HG02943 (cell line): ENCODE measurements around the gene GOLIM4.

Source experiments
- ATAC-seq: cut with Tn5 transposase; IDR thresholded peaks from one replicate; pipeline ENCODE4 v1.9.1; 2021; ENCODE audit warnings: mild to moderate bottlenecking, low read depth, moderate library complexity; ENCODE audit not compliant: unreplicated experiment

GOLIM4 gene

DNA sequence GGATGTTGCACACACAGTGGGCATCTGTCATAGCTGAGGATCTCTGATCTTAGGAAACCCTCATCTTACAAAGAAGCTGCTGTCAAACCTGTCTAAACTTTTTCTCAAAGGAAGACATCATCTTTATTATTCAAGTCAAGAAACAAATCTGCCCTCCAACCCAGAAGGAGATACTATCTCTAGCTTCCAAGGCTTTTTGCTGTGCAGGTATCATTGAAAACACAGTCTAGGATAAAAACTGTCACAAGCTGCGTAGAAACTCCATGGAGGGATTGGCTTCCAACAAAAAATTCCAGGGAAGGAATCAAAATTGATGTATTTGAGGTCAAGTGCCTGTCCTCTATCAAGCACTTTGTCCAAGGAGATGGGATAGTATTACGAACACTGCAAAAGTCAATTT lies 89.1 kb downstream of the GOLIM4 start:
- no peak for ATAC-seq

DNA sequence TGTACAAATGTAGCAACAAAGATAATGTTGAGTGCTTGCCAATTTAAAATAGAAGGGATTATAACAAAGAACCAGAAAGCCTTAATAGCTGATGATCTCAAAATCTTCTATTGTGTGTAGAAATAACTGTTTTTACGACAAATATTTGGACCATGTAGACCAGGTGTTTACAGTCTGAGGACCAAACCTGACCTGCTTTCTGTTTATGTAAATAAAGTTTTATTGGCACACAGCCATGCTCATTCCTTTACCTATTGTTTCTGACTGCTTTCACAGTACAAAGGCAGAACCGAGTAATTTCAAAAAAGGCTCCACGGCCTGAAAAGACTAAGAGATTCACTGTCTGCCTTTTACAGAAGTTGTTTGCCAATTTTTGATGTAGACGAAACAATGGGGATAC lies 91.8 kb downstream of the GOLIM4 start:
- no peak for ATAC-seq

GRCh38 chr3:168002786-168003368 lies 92.8 kb downstream of the GOLIM4 start:
- ATAC-seq: no peak

GRCh38 chr3:168001244-168001643 lies 94.5 kb downstream of the GOLIM4 start:
- ATAC-seq: no peak

GRCh38 chr3:167998253-167998652 lies 97.5 kb downstream of the GOLIM4 start:
- ATAC-seq: no peak

GRCh38 chr3:167996514-167996913 lies 99.2 kb downstream of the GOLIM4 start:
- no peak for ATAC-seq

GRCh38 chr3:167992381-167992780 lies 103.3 kb downstream of the GOLIM4 start:
- no peak for ATAC-seq

DNA sequence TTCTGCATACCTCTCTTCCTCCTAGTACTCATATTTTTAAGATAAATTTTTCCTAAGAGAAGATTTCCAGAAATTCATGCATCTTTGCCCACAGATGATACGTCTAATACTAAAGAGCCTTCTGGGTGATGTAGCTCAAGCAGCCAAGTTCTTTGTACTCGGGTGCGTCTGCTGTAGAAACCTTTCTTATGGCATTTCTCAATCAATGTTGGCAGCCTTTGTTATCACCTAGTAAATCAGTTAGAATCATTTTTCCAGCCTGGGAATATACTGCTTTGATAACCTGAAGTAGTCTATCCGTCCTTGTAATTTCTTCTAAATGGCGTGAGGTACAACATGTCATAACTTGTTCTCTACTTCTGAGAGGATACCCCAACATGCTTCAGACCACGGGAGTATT lies 104.5 kb downstream of the GOLIM4 start:
- ATAC-seq: no peak

DNA sequence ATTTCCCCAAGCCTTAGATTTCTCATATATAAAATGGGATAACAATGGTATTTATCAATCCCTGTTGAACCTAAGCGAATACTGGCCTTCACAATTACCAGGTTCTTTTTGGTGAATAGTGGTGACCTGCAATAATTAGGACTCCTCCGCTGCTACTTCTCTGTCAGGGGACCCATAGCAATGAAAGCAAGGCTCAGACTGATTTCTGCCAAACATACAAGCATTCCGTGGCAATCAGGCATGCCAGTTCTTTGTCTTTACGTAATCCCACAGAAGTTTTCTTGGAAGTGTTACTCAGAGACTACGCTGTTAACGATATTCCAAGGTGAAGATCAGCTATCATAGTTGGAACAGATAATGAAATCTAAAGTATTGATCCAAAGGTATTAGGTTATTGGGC lies 105.7 kb downstream of the GOLIM4 start:
- no peak for ATAC-seq

- ATAC-seq: no peak
Measured at GRCh38 chr3:167989066-167989465, 106.7 kb downstream of the GOLIM4 start.

DNA sequence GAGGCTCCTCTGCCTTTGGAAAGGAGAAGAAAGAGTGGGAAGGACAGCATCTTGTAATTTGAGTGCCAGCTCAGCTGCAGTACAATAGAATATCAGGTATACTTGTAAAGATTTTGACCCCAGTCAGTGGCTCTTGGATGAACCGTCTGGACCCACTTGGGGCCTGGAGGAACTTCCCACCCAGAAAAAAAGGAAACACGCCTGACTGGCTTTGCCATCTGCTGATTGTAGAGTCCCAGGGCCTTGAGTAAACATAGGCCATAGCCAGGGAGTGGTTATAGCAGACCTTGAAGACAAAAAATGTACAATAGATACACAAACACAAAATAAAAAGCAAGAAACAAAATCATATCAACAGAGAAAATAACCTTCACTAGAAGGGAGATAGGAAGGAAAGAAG lies 112.1 kb downstream of the GOLIM4 start:
- ATAC-seq: no peak

- no peak for ATAC-seq
Measured at GRCh38 chr3:167978486-167978885, 117.2 kb downstream of the GOLIM4 start.

- ATAC-seq: no peak
Measured at GRCh38 chr3:167978071-167978470, 117.7 kb downstream of the GOLIM4 start.

DNA sequence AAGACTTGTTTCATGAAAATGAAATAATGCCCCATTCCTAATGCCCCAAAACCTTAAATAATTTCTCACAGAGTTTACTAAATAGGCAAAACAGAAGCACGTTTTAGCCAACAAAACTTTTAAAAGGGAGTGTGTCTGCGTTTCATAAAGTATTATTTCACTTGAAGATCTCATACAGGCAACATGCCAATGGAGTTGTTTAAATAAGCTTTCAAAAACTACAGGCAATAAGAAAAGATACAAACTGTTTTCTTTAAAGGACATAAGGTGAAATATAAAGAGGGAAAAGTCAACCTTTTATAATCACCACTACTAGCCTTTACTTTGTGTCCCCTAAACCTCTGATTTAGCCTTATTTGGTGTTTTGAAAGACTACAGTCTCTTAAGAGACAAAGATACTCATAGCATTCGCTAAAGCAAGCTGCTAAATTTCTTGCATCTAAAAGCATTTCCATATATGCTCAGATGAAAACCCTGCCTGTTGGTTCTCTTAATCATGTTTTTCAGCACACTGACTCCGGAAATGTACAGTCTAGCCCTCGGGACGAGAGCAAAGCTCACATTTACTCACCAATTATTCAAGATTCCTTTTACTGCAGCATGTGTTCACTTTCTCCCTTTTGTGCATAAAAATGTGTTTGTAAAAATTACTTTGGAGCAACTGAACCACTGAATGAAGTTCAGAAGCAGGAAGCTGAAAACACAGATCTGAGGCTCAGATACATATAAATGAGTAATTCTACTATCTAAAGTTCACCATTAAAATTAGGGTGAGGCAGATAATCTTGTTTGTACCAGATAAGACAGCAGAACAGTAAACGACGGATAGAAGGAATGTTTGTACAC lies 119.0 kb downstream of the GOLIM4 start:
- no peak for ATAC-seq

- no peak for ATAC-seq
Measured at GRCh38 chr3:167973901-167974300, 121.8 kb downstream of the GOLIM4 start.

DNA sequence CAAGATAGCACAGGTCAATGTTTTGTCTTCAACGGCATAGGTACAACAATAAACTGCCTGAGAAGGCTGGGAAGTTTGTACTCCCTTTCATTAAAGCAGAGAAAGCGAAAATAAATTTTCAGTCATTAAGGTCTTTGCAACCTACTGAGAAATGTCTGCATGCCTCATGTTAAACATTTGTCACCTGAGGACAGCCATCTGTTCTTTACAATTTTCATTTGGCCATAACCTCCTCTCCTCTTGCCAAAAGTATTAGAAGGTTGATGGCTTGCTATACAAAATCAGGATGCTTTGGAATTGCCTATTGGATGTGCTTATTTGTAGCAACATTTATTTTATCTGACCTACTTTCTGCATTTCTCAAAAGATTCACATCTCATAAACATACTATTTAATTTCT lies 122.7 kb downstream of the GOLIM4 start:
- ATAC-seq: no peak

DNA sequence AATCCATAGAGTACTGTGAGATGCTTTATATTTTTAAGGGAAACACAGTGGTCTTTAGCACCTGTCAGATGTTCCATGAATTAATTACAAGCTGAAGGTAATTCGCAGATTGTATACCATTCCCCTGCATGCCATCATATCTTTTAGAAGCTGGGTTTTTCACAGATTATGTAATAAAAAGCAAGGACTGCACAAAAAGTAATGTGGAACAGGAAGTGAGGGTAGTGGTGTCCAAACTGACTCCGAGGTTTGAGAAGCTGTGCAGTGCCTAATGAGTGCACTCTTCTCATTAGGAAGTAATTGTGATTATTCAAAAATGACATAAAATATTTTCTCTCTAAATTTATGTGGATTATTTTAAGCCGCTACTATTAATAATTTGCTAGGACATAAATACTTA lies 123.2 kb downstream of the GOLIM4 start:
- no peak for ATAC-seq

DNA sequence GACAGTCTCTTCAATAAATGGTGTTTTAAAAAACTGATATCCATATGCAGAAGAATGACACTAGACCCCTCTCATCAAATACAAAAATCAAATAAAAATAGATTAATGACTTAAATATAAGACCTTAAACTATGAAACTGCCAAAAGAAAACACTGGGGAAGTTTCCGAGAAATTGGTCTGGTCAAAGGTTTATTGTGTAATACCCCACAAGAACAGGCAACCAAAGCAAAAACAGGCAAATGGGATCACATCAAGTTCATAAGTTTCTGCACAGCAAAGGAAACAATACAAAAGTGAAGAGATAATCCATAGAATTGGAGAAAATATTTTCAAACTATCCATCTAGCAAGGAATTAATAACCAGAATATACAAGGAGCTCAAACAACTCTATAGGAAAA lies 126.2 kb downstream of the GOLIM4 start:
- no peak for ATAC-seq

GRCh38 chr3:167967257-167968036 lies 128.3 kb downstream of the GOLIM4 start:
- ATAC-seq: no peak
